HG03095 (cell line): ENCODE data around the gene FAM168B.

Experiments
- ATAC-seq: cut with Tn5 transposase; IDR thresholded peaks from one replicate; pipeline ENCODE4 v1.9.1; 2021; ENCODE audit warnings: moderate library complexity; ENCODE audit not compliant: unreplicated experiment

The FAM168B gene

GRCh38 chr2:131056204-131056931, 36.9 kb downstream of the FAM168B start:
- ATAC-seq, result no peak

GRCh38 chr2:131055169-131056065, 37.8 kb downstream of the FAM168B start:
- no peak for ATAC-seq

- no peak for ATAC-seq
Observed at GRCh38 chr2:131054488-131054887, 38.8 kb downstream of the FAM168B start.

DNA sequence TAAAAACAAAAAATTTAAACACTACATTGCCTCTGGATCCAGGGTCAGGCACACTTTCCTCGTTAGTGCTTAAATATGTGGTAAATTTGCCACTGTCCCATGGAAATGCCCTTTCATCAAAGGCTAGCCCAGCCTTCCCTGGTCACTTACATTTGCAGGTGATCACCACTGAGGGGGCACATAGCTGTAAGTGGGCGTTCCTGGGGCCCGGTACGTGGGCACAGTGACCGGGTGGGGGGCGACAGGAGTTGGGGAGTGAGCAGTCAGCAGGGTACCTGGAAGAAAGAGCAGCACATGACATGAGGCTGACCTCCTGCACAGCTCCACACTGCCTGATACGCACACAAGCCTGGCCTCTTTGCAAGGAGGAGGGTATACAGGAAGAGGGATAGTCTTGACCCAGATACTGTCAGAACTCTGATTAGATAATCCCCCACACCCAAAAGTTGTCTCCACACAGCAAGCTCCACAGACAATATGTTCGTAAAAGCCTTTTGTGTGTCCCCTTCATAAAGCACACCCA, 40.5 kb downstream of the FAM168B start:
- no peak for ATAC-seq

DNA sequence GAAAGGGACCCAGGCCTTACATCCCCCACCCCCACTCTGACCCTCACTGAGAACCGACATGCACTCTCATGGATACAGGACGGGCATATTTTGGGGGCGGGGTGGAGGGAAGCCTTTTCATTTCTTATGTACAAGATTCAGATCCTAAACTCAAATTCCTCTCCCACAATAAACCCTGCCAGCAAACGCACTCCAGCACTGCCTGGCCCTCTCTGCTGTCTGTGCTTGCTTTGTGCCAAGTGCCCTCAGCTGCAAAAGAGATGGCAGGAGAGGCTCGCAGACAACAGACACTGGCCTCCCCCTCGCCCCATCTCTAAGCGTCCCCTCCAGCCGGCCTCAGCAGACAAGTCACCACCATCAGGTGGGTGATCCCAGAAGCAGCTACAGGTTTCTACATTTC, 42.4 kb downstream of the FAM168B start:
- ATAC-seq, result no peak

- ATAC-seq, result no peak
Observed at GRCh38 chr2:131049150-131049718, 44.0 kb downstream of the FAM168B start.

- no peak for ATAC-seq
Observed at GRCh38 chr2:131048641-131049040, 44.6 kb downstream of the FAM168B start.

DNA sequence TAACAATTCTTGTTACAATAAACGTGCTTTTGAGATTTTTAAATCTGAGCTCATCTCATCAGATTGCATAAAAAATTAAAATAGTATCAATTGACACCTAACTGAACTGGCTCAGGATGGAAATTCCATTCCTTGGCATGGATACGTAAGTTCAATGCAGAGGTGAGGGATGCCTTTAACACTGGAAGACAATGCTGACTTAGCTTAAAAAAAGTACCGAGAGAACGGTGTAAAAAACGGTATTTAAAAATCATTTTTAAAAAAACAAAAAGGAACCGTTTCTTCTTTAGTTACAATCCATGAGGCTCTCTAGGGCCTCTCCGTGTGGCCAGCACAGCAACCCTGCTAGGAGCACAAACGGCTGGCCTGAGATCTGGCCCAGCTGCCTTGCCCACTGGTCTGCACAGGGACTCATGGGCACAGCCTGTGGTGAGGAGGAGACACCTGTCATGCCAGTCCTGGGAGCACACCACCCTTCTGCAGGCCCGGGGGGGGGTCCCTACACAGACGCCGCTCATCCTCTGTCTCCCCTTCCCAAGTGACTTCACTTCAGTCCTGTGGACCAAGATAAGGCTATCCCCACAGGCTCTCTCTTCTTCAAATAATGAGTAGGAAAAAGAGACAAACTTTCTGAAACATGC, 45.2 kb downstream of the FAM168B start:
- no peak for ATAC-seq

DNA sequence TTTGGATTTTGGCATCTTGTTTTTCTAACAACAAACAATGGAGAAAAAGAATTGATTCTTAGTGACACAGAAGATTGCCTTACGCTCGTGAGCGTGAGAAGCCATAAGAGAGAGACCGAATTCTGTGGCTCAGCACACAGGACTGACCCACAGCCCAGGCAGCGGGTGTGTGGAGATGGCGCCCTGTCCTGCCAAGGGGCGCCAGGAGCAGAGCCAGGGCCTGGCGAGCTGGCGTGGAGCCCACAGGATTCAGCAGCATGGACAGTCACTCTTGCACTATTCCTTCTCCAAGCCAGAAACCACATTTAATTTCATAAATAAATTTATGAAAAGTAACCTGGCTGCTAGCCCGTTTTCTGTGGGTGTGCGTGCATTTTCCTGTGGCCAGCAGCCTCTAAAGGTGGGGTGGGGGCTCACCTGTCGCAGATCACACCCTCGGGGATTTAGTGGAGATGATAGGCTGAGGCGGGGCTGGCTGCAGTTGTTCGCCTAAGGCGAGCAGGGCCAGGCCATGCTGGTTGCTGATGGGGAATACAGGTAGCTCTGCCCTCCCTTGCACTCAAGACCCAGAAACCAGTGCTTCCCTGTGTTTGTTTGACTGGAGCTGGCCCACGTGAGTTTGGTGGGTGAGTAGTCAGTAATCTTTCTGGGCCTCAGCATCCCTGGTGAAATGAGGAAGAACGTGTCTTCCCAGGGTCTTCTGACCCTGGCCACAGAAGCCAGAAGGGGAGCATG, 46.2 kb downstream of the FAM168B start:
- no peak for ATAC-seq

DNA sequence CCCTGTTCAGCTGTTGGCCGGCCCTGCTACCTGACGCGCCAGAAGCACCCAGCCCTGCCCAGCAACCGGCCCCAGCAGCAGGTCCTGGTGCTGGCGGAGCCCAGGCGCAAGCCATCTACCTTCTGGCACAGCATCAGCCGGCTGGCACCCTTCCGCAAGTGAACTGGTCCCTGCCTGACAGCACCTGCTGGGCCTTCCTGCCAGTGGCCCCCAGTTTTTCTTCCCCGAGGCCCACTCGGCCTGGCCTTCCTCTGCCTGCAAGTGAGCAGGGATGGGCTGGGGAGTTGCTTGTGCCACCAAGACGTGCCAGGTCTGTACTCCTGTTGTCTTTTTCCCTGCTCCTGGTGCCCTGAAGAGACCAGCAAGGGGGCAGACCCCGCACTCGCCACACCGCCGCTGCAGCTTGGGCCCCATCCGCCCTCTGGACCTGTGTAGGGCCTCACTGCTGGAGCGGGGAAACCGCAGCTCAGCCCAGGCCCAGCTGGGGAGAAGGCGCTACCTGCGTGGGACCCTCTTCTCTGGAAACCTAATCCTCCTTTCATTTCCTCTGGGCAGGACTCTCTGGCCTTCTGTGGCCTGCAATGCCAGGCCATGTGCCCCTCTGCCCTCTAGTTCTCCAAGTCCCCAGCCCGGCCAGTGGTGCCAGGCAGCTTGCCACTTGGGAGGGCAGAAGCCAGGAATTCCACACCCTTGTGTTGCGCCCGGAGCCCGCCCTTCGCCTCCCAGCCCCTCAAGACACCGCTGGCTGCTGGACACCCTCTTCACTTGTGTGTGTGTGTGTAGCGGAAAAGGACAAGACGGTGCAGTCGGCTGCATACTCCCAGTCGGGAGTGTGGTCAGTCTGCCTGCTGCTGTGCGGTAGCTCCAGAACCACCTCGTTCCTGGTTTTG, 47.0 kb downstream of the FAM168B start:
- no peak for ATAC-seq

GRCh38 chr2:131045286-131046027, 47.8 kb downstream of the FAM168B start:
- ATAC-seq, result no peak

DNA sequence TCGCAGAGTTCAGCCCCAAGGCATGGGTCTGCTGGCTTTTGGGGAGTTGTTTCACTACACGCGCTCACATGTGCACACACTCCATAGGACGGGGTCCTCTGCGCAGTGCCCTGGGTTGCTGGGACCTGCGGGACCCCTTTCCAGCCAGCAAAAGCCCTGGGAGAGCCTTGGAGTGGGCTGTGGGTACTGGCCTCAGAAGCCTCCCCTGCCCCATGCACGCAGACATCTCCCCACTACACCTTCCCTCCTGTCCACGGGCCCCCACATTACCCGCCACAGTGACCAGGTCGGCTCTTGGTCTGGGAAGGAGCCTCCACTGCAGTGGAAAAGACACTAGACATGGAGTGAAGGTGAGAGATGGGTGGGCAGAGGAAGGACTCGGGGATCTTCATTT, 48.5 kb downstream of the FAM168B start:
- no peak for ATAC-seq

DNA sequence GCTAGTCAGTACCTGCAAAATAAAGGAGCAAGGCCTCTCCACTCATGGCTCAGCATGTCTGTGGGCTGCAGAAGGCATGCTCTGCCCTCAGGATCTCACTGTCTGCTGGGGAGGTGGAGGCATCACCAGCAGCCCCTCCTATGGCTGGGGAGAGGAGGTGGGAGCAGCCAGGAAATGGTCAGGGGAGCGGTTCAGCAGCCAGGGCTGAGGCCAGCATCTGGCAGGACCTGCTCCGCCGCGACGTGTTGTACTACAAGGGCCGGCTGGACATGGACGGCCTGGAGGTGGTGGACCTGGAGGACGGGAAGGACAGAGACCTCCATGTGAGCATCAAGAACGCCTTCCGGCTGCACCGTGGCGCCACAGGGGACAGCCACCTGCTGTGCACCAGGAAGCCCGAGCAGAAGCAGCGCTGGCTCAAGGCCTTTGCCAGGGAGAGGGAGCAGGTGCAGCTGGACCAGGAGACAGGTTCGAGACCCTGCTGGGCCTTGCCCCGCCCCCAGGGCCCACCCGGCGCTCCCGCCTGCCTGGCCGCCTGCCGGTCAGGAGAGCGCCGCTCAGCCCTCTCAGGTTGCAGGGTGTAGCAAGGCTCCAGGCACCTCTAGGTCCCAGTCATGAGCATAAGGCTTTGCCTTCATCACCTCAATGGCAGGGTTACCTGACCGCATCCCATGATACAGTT, 49.0 kb downstream of the FAM168B start:
- no peak for ATAC-seq

GRCh38 chr2:131043199-131044074, 49.8 kb downstream of the FAM168B start:
- no peak for ATAC-seq

GRCh38 chr2:131042148-131042775, 51.0 kb downstream of the FAM168B start:
- no peak for ATAC-seq

DNA sequence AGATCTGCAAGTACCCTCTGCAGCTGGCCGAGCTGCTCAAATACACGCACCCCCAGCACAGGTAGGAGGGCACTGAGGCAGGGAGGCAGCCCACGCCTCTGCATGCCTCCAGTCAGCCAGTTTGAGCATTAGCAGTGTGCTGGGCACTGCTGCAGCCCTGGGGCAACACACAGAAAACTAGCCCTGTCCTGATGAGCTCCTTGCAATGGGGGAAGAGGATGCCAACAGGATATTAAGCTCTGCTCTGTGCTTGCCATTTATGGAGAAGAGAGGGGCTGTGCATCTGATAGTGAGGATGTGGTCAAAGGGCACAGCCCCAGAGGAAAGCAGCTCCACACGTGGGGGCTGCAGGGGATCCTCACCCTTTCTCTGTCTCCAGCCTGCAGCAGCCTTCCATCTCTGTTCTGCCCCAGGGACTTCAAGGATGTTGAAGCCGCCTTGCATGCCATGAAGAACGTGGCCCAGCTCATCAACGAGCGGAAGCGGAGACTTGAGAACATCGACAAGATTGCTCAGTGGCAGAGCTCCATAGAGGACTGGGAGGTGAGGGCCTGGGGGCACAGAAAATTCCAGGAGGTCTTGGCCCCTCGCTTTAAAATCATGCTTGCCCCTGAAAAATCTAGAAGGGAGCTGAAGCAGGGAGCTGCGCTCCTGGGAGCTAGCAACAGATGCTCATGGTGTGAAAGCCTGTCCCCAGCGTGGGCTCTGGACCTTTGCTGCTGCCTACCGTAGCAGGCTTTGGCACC, 51.7 kb downstream of the FAM168B start:
- ATAC-seq, result no peak
